IMR-90 (cell line): ENCODE data around the gene STARD7. TPM values are rescaled to one million over a fixed set of nuclear protein-coding genes. Genes with fewer than 3 reads are reported as not detected.

Experiments used
- ATAC-seq: fragments of 200-7000 bp; cut with Tn5 transposase; 2 replicates; pipeline ENCODE4 v1.9.1; 2020; ENCODE audit warnings: low read depth, mild to moderate bottlenecking, moderate library complexity
- BruUV-seq: library from RNA; stranded (reverse); fragments of 400-500 nt; replicated peaks from 2 replicates; lab custom pipeline; 2021; lab: Mats Ljungman, UMichigan
- CTCF ChIA-PET: fragments of 300-600 bp; formaldehyde crosslinking; extraction: SDS; loops from one replicate; lab custom pipeline; 2021; ENCODE audit warnings: antibody characterized with exemption; lab: Yijun Ruan, JAX
- POLR2A ChIA-PET: fragments of 300-600 bp; sonication (Branson Sonifier 250); formaldehyde crosslinking; loops from one replicate; lab custom pipeline; 2022; ENCODE audit warnings: antibody characterized with exemption; ENCODE audit not compliant: unreplicated experiment; lab: Charles Lee
- DNase-seq: peaks from one replicate; pipeline ENCODE4 v3.0.0; 2013
- H2AFZ ChIP-seq: replicated peaks from 2 replicates; pipeline ENCODE3; 2013; ENCODE audit warnings: low read length, mild to moderate bottlenecking; ENCODE audit not compliant: poor library complexity
- H2AK5ac ChIP-seq: 2 replicates; pipeline ENCODE4 v1.6.1; 2013; ENCODE audit warnings: low read depth, low read length, inconsistent platforms
- H2AK9ac ChIP-seq: replicated peaks from 2 replicates; pipeline ENCODE3; 2013; ENCODE audit warnings: mild to moderate bottlenecking, low read depth, low read length, moderate library complexity; ENCODE audit not compliant: poor library complexity
- H2BK120ac ChIP-seq: 2 replicates; pipeline ENCODE4 v1.6.1; 2013; ENCODE audit warnings: low read depth, low read length, inconsistent platforms
- H2BK15ac ChIP-seq: 3 replicates; pipeline ENCODE4 v1.6.1; 2013; ENCODE audit warnings: low read depth, low read length, inconsistent platforms
- H2BK20ac ChIP-seq: 2 replicates; pipeline ENCODE4 v1.6.1; 2013; ENCODE audit warnings: low read depth, mild to moderate bottlenecking, inconsistent platforms, low read length, moderate library complexity
- H2BK5ac ChIP-seq: 2 replicates; pipeline ENCODE4 v1.6.1; 2013; ENCODE audit warnings: mild to moderate bottlenecking, low read depth, low read length, inconsistent platforms; ENCODE audit not compliant: poor library complexity, severe bottlenecking
- H3K14ac ChIP-seq: replicated peaks from 2 replicates; pipeline ENCODE4 v1.6.1; 2013; ENCODE audit warnings: low read depth, low read length, inconsistent platforms
- H3K18ac ChIP-seq: 2 replicates; pipeline ENCODE4 v1.6.1; 2013; ENCODE audit warnings: low read depth, low read length, control low read depth
- H3K23ac ChIP-seq: 2 replicates; pipeline ENCODE4 v1.6.1; 2013; ENCODE audit warnings: low read depth, low read length, inconsistent platforms
- H3K27ac ChIP-seq: 2 replicates; pipeline ENCODE4 v1.5.1; 2013; ENCODE audit warnings: mild to moderate bottlenecking, control low read depth, low read length; ENCODE audit not compliant: insufficient read depth
- H3K27me3 ChIP-seq: 2 replicates; pipeline ENCODE4 v1.6.1; 2013; ENCODE audit warnings: low read length; ENCODE audit not compliant: control insufficient read depth, insufficient read depth
- H3K36me3 ChIP-seq: 2 replicates; pipeline ENCODE4 v1.6.1; 2013; ENCODE audit warnings: low read length, mixed read lengths; ENCODE audit not compliant: control insufficient read depth, insufficient read depth
- H3K4ac ChIP-seq: 2 replicates; pipeline ENCODE4 v1.6.1; 2013; ENCODE audit warnings: low read depth, low read length, inconsistent platforms
- H3K4me1 ChIP-seq: 2 replicates; pipeline ENCODE4 v1.6.1; 2013; ENCODE audit warnings: low read length, mixed read lengths; ENCODE audit not compliant: control insufficient read depth, insufficient read depth
- H3K4me2 ChIP-seq: 2 replicates; pipeline ENCODE4 v1.6.1; 2013; ENCODE audit warnings: low read depth, mild to moderate bottlenecking, control low read depth, low read length, moderate library complexity
- H3K4me3 ChIP-seq: 2 replicates; pipeline ENCODE4 v1.5.1; 2013; ENCODE audit warnings: low read depth, mild to moderate bottlenecking, control low read depth, low read length, moderate library complexity; ENCODE audit not compliant: insufficient read depth
- H3K56ac ChIP-seq: 2 replicates; pipeline ENCODE4 v1.6.1; 2013; ENCODE audit warnings: low read length, inconsistent platforms; ENCODE audit not compliant: insufficient read depth; ENCODE audit errors: extremely low read depth
- H3K79me1 ChIP-seq, 2 experiments: 2 replicates each; pipeline ENCODE4 v1.6.1; 2013; ENCODE audit warnings: low read length in 2 of 2, inconsistent platforms in 1 of 2, low read depth in 1 of 2
- H3K9ac ChIP-seq: 2 replicates; pipeline ENCODE4 v1.6.1; 2013; ENCODE audit warnings: low read depth, low read length, control low read depth
- H3K9me1 ChIP-seq: 2 replicates; pipeline ENCODE4 v1.6.1; 2013; ENCODE audit warnings: low read length, inconsistent platforms; ENCODE audit not compliant: insufficient read depth
- H3K9me3 ChIP-seq: 2 replicates; pipeline ENCODE4 v1.6.1; 2013; ENCODE audit warnings: low read length; ENCODE audit not compliant: control insufficient read depth, insufficient read depth
- H4K20me1 ChIP-seq: 2 replicates; pipeline ENCODE4 v1.6.1; 2013; ENCODE audit warnings: low read length, inconsistent platforms; ENCODE audit not compliant: insufficient read depth
- H4K5ac ChIP-seq: 2 replicates; pipeline ENCODE4 v1.6.1; 2013; ENCODE audit warnings: mild to moderate bottlenecking, low read depth, low read length, control low read depth
- H4K8ac ChIP-seq, 2 experiments: 2 replicates each; pipeline ENCODE4 v1.6.1; 2013; ENCODE audit warnings: low read depth in 2 of 2, low read length in 2 of 2, control low read depth in 1 of 2, inconsistent platforms in 1 of 2
- H4K91ac ChIP-seq: 2 replicates; pipeline ENCODE4 v1.6.1; 2013; ENCODE audit warnings: low read depth, low read length, inconsistent platforms; ENCODE audit not compliant: insufficient read depth
- BHLHE40 ChIP-seq: fragments of 150-350 bp; IDR thresholded peaks from 2 replicates; pipeline ENCODE4 v1.6.1; 2016; ENCODE audit warnings: mild to moderate bottlenecking, low read depth, low read length
- ELK1 ChIP-seq: fragments of 150-350 bp; IDR thresholded peaks from 2 replicates; pipeline ENCODE4 v1.6.1; 2016; ENCODE audit warnings: low read depth, mild to moderate bottlenecking, low read length, moderate library complexity, borderline replicate concordance
- MAFK ChIP-seq: IDR thresholded peaks from 2 replicates; pipeline ENCODE4 v1.6.1; 2012; ENCODE audit warnings: low read depth, low read length, improper control_type of control experiment
- MAZ ChIP-seq: IDR thresholded peaks from 2 replicates; pipeline ENCODE4 v1.6.1; 2012; ENCODE audit warnings: low read depth, mild to moderate bottlenecking, low read length, improper control_type of control experiment, moderate library complexity, borderline replicate concordance
- NFE2L2 ChIP-seq: fragments of 150-350 bp; IDR thresholded peaks from 2 replicates; pipeline ENCODE4 v1.6.1; 2016; ENCODE audit warnings: low read depth, mild to moderate bottlenecking, low read length
- WGBS, 2 experiments: methylation state at CpG; one replicate each; pipeline versions ENCODE4 v1.1.5 to v1.1.7; 2013; ENCODE audit warnings: missing lambda C conversion rate in 2 of 2; ENCODE audit not compliant: insufficient read length in 1 of 2; ENCODE audit errors: extremely low coverage in 2 of 2; 5-methylcytosine and 5-hydroxymethylcytosine counted together
- dilution Hi-C: fragments of 300-500 bp; cut with HindIII; formaldehyde crosslinking; loops from one replicate; pipeline ENCODE4 v1.14.3; 2018; ENCODE audit warnings: low sequenced_read_pairs; ENCODE audit not compliant: unreplicated experiment
- in situ Hi-C: fragments of 300-500 bp; cut with MboI; formaldehyde crosslinking; loops from 3 replicates; pipeline ENCODE4 v1.14.3; 2019; ENCODE audit warnings: low sequenced_read_pairs, inconsistent platforms, mixed read lengths
- intact Hi-C: fragments of 100-400 bp; cut with micrococcal nuclease; formaldehyde crosslinking; loops from 2 replicates; pipeline ENCODE4 v1.10.0; 2022
- polyA plus RNA-seq, 3 experiments: library from polyadenylated mRNA; depleted of rRNA; stranded (reverse); fragments of >200 nt; gene quantifications; 2 replicates each; pipeline ENCODE4 v1.2.3, GENCODE V29; 2012; ENCODE audit warnings: low replicate concordance in 1 of 3
- total RNA-seq: library from RNA; depleted of rRNA; stranded (reverse); fragments of >200 nt; gene quantifications from 2 replicates; pipeline ENCODE4 v1.2.3, GENCODE V29; 2012

The STARD7 gene
- total and polyA plus RNA-seq, 2 of the 4 experiments (the other 2 are of a cell fraction): 61.7 to 138 TPM

- POLR2A ChIA-PET: interaction anchor here (0.5 kb wide), 1 partner anchor 128 kb away, joined by 4 read pairs; no protein-coding TSS in a partner anchor
- peak overlapping the region; percentile 85 for H3K9ac ChIP-seq
- no peaks in the 10 kb centered on the region for H3K27me3 ChIP-seq
- H2BK5ac ChIP-seq: peak overlapping the region; percentile 18
- H3K4ac ChIP-seq: peak overlapping the region; percentile 30; the same call in 1 of the 2 replicates
- TF ChIP-seq MAFK (0 out of 2 replicates have a peak, but pooled peaks have one; percentile 11), BHLHE40 (no peak), ELK1 (no peak), NFE2L2 (0 out of 2 replicates have a peak, but pooled peaks have one; percentile 16), MAZ (no peak)
- dilution Hi-C loops: no loop called here
- H4K5ac ChIP-seq: no peak overlapping the region
- H2BK20ac ChIP-seq: no peak overlapping the region
- H3K36me3 ChIP-seq: no peaks in the 10 kb centered on the region
- peak overlapping the region; percentile 20 for H2AK9ac ChIP-seq
- no peak for DNase-seq
- H3K4me1 ChIP-seq: peaks cover 16% of the 10 kb centered on the region
- no peak overlapping the region for H2BK120ac ChIP-seq
- peak overlapping the region; percentile 73; the same call in 1 of the 2 replicates for H3K14ac ChIP-seq
- ATAC-seq: no peak
- H4K20me1 ChIP-seq: peaks cover 53% of the 10 kb centered on the region
- TSS peak; percentile 8 for BruUV-seq
- no peak overlapping the region for H2AK5ac ChIP-seq
- no peaks in the 10 kb centered on the region for H3K9me3 ChIP-seq
- H4K8ac ChIP-seq: peak overlapping the region in 1 of 2 experiments; percentile 1; a peak in 1 of 4 replicates
- 0% methylated on average over 6 of the region's 11 CpGs; no CpG with 5 or more reads in 1 of the 2 experiments for WGBS, 2 experiments
- intact Hi-C loops: loop anchor here (5.0 kb wide), 1 partner anchor 60 kb away; the partner anchor contains the start of gene DUSP2
- peaks cover 17% of the 10 kb centered on the region; the same call in 1 of the 2 replicates for H3K9me1 ChIP-seq
- peak overlapping the region; percentile 60 for H3K4me3 ChIP-seq
- no peak overlapping the region for H3K18ac ChIP-seq
- H3K56ac ChIP-seq: peak overlapping the region; percentile 62; the same call in 1 of the 2 replicates
- peak overlapping the region; percentile 93 for H3K4me2 ChIP-seq
- peak overlapping the region; percentile 33; the same call in 1 of the 2 replicates for H3K27ac ChIP-seq
- CTCF ChIA-PET: no interaction called here
- no peak overlapping the region for H4K91ac ChIP-seq
- no peak overlapping the region for H2AFZ ChIP-seq
- H3K23ac ChIP-seq: peak overlapping the region; percentile 70
- no peak overlapping the region for H2BK15ac ChIP-seq
- peaks cover 20 to 45% of the 10 kb centered on the region in 2 experiments for H3K79me1 ChIP-seq
- in situ Hi-C loops: no loop called here
Measured at GRCh38 chr2:96207073-96207773, 1.4 kb downstream of the STARD7 start.
